Hematopoietic multipotent progenitor cell (in vitro differentiated cells): Measurements from ENCODE around the gene CSNK1G1. TPM values are rescaled to one million over a fixed set of nuclear protein-coding genes. Genes with fewer than 3 reads are reported as not detected.
"Not testable (repeated sequence)": the region's sequence is repeated elsewhere in the genome, so short reads cannot be mapped to it uniquely, and the experiment has no call there.

Experiments
- DNase-seq, 3 donors: peaks; one replicate each; pipeline ENCODE4 v3.0.0-alpha.2; 2011 to 2015; ENCODE audit warnings: low read depth in 2 of 3, low spot score in 2 of 3
- total RNA-seq: library from RNA; depleted of rRNA; stranded (reverse); fragments of >200 nt; gene quantifications from one replicate; pipeline ENCODE4 v1.2.3, GENCODE V29; 2012

CSNK1G1 gene
- total RNA-seq, 1 donor = 14.0 TPM

DNA sequence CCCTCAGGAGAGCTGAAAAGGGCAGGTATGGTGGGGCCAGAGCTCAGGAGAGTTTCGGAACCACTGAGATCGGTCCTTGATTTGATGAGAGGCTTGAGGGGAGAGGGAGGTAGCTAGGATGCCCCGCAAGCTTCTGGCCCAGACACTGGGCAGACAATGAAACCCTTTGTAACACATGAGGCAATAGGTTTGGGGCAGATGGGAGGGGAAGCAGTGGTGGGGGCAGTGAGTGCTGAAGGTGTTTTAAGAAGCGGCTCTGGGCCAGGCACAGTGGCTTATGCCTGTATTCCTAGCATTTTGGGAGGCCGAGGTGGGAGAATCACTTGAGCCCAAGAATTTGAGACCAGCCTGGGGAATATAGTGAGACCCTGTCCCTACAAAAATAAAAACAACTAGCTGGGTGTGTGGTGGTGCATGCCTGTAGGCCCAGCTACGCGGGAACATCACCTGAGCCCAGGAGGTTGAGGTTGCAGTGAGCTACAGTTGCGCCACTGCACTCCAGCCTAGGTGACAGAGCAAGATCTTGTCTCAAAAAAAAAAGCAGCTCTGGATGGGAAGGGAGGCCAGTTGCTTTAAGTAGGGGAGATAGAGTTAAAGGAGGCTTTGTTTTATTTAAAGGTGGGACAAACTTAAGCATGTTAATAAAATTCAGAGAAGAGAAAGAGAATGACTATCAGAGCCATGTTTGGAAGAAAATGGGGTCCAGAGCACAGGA is 214.0 kb downstream of the CSNK1G1 start:
- DNase-seq = no peak

DNA sequence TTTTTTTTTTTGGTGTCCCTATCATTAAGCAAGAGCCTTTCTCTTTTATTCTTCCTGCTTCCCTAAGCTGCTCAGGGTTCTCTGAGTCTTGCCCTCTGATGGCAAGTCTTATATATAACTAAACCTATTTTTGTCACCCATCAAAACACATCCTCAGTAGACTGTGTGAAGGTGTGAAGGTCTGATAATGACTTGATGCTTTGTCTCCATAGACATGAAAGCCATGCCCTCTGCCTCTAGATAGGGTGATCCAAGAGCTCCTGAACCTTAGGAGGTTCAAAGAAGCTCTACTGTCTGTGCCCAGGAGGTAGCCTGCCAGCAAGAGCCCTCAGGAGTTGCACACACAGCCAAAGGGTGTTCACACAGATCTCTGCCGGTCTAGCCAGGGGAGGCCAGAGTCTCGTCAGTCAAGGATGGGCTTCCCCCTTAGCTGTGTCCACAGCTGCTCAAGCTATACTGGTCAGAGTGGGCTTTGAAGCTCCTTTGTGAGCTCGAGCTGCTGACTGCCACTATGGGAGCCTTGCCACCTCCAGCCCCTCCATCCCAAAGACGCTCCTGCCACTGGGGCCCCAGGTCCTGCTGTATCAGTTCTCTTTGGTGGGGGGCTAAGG is 217.5 kb downstream of the CSNK1G1 start:
- no peak for DNase-seq

DNA sequence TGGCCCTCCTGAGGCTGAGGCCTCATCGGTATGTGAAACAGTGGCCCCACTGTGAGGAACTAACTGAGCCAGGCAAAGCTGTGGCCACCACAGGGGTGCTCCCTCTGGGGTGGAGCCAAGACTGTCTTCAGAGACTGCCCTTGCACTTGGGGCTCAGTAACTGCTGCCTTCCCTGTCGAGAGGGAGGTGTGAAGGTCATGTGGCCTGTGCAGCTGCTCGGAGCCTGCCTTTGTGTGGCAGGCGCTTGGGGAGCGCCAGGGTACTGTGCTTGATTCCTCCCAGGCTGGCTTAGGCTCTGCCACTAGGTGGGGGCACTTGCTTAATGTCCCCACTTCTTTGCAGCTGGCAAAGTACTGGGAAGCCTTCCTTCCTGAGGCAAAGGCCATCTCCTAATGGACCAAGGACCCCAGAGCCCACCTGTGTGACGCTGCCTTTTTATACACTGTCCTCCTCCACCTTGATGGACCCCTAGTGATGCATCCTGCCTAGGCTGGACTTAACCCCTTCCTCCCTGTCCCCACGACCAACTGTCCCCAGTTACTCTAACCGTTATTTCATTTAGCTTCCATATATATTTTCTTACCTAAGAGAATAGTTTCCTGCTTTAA is 218.6 kb downstream of the CSNK1G1 start:
- DNase-seq = no peak

DNA sequence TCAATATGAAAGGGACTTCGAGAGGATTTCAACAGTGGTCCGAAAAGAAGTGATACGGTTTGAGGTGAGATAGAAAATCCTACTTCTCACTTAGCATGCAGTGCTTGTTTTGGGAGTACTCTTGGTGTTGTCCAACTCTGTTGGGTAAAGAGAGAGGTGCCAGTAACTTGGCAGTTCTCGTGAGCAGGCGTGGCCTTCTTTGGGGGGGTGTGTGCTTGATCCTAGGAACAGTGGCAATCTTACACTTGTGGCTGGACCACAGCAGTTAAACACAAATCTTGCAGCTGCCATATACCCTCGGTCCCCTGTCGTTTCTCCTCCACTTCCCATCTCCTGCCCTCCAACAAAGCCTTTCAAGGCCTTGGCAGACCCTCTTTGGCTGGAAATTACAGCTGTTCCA is 219.6 kb downstream of the CSNK1G1 start:
- DNase-seq = no peak

DNA sequence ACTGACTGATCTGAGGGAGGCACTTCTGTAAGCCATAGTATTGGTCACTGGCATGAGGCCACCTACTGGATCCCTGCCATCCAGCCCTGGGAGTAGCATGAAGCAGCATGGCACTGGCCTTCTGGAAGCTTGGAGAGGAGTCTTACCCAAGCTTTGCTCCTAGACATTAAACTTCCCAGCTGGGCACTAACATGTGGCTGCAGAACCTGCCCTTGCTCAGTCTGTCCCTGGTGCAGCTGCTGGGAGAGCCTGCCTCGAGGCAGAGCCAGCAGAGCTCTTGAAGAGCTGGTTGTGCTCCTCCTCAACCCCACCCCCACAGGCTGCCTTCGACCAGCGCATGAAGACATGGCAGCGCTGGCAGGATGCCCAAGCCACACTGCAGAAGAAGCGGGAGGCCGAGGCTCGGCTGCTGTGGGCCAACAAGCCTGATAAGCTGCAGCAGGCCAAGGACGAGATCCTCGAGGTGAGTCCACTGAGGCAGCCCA is 221.6 kb downstream of the CSNK1G1 start:
- peak in 1 of 3 donors; percentile 41 for DNase-seq

DNA sequence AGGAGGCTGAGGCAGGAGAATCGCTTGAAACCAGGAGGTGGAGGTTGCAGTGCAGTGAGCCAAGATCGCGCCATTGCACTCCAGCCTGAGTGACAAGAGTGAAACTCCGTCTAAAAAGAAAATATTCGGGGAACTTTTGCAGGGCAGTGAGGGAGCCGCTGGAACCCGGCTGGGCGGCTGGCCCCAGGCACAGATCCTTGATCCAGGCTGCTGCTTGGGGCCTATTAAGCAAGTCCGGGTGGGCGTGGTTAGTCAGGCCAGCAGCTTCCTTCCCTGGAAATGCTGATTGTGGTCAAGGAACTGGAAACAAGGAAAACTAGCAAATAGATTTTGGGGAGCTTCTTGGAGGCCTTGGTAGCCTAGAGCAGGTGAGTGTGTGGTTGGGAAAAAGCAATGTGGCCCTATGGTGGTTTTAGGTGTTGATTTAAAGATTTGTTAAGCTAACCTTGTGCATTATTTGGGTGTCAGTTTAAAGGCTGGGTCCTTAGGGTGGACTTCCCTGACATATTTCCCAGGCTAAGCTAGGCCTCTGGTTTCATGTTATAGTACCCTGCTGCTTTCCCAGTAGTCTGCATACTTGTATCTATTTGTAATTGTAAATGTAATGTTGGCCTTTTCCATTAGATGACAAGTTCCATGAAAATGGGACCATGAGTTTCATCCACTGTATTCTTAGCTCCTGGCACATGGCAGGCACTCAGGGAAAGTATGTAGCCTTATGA is 222.2 kb downstream of the CSNK1G1 start:
- DNase-seq = no peak

DNA sequence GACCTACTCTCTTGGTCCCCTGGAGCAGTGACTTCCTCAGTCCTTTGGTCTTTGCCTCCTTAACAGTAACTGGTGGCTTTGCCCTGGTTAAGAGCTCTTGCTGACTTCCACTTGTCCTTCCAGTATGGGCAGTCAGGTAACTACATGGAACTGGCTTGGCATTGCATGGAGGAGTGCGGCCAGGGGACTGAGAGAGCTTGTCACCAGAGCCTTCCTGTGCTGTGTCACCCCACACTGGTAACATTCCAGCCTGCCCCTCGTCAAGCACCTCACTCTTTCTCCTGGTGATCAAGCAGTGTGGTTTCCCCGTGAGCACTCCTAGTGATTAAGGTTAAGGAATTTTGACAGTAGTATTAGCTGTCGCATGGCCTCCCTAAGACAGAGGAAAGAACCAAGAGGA is 223.8 kb downstream of the CSNK1G1 start:
- no peak for DNase-seq

DNA sequence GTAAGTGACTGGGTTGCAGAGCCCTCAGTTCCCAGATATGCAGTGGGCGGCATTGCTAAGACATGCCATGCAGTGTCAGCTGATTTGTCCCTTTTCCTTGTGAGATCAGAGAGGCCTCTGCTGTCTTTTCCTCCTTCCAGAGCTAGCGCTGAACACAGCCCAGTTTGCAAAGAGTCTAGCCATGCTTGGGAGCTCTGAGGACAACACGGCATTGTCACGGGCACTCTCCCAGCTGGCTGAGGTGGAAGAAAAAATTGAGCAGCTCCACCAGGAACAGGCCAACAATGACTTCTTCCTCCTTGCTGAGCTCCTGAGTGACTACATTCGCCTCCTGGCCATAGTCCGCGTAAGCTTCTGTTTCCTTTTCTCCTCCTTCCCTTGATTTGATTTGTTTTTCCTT is 224.4 kb downstream of the CSNK1G1 start:
- no peak for DNase-seq

DNA sequence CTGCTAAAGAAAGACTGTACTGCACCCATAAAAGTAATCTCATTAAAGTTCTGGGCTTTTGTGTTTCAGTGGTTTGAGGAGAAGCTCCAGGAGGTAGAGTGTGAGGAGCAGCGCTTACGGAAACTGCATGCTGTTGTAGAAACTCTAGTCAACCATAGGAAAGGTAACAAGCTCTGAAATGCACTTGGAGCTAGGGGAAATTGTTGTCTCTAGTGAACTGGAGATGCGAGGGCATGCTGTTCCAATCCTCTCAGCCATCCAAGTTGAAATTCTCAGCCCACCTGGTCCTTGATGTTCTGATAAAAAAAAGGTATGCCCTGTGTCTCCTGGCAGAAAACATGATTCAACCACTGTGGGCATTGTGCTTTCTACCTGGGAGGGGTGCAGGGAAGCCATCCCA is 225.8 kb downstream of the CSNK1G1 start:
- no peak for DNase-seq

DNA sequence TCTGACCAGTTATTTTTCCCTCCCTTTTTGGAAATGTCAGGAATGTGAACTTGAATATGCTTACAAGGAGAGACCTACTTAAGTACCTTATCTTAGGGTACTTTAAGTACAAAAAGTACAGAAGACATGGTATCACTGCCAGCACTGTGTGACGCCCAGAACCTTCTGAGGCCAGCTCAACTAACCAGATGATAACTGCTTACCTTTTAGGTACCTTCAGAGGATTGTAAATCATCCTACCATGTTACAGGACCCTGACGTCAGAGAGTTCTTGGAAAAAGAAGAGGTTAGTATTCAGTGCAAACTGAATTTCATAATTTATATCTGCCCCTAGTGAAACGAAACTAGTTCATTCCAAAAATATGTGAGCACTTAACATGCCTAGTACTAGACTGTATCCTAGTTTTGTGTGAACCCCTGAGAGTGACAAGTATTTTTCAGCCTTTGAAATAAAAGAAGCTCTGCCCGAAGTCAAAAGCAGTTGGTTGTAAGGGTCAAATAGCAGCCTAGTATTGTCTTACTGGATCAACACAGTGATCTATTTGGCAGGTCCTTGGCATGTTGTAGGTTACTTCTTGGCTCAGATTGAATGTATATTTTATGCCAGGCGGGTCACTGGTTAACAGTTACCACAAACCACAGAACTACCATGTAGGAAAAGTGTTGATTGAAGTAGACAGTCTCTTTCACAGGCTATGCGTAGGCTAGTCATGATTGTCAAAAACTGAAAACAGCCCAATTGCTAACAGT is 228.3 kb downstream of the CSNK1G1 start:
- no peak for DNase-seq

DNA sequence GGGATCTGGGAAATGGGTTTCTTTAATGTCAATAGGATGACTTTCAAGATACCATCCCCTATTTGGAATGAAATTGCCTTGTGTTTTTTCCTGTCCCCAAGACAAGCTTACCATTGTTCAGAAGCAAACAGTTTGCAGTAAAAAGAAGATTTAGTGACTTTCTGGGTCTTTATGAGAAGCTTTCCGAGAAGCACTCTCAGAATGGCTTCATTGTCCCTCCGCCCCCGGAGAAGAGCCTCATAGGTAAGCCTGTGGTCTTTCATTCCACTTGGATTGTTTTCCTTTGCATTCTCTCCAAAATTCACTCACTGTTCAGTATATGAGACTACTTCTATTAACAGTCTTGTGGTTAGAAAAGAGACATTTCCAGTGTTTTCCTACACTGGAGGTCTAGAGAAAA is 230.0 kb downstream of the CSNK1G1 start:
- DNase-seq = no peak

DNA sequence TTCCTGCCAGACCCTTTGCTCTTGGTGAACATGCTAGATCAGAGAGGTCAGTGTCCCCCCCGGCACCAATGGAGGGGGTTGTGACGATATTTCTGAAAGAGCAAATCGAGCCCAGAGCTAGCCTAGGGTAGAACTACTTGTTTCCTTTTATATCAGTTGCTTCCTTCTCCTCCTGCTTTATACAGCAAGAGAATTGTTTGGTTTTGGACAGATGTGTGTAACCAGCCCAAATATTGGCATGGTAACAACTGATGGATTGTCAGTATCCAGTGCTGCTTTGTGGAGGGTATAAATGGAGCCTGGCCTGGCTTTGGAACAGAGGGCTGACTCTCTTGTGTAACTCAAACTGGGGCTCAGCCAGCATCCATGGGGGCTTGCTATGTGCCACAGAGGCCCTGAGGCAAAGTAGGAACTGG is 233.0 kb downstream of the CSNK1G1 start:
- no peak for DNase-seq

DNA sequence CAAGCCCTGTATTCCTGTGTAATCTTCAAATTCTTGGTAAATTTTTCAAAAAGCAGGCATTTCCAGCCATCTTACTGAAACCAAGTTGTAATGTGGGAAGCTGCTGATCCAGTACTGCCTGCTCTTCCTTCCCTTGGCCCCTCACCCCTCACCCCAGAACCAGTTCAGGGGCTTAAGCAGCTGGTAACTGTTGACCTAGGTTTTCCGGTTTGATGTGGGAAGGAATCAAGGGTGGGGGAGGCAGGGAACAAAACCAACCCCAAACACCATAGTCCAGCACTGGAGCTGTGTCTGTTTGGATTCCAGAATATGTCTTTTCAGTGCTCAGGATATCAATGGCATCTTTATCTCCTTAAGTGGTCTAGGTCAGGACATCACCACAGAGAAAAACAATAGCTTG is 233.5 kb downstream of the CSNK1G1 start:
- no peak for DNase-seq

DNA sequence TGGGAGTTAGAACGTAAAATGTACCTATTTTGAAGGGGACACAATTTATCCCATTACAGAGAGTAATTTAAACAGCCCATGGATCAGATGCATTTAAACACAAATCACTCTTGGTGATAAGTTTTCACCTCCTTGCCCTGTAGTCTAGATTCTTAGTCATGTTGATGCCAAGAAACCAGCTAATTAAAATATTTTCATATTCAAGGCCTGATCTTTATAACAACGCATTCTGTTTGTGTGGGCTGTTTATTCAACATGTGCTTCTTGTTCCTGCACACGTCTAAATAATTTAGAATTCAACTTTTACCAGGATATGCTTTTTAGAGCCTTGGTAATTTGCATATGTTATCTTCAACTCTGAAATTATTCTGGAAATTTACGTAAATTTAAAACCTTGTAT is 234.4 kb downstream of the CSNK1G1 start:
- no peak for DNase-seq

DNA sequence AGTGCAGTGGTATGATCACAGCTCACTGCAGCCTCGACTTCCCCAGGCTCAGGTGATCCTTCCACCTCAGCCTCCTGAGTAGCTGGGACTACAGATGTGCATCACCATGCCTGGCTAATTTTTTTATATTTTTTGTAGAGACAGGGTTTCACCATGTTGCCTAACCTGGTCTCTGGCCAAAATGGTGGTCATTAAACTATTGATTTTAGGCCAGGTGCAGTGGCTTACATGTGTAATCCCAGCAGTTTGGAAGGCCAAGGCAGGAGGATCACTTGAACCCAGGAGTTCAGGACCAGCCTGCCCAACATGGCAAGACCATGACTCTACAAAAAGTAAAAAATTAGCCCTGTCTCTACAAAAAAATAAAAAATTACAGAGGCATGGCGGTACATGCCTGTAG is 235.7 kb downstream of the CSNK1G1 start:
- not testable (repeated sequence) for DNase-seq

DNA sequence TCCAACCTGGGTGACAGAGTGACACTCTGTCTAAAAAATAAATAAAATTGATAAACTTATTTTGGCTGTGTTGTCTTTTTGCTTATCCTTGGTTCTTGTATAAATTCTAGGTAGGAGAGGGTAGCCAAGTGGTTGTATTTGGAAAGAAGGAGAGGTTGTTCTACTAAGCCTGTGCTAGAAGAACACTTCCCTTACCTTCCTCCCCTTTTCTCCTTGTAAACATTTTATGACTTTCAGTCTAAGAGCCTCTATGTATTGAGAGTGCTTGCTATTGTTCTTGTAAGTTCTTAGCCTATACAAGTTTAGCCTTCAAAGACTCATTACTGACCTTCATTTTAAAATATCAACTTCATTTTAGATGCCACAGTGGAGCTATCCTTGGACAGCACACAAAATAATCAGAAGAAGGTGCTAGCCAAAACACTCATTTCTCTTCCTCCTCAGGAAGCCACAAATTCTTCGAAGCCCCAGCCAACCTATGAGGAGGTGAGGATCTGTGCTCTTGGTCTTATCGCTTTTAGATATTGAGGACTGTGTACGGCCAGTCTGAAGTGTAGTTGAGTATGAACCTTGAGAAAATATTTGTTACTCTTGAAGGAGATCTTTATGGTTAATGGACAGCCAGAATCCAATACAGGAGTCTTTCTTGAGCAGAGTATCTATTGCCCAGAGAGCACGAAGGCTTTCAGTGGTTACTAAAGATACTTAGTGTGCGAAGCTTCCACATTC is 238.1 kb downstream of the CSNK1G1 start:
- no peak for DNase-seq
